Measurements from ENCODE around the gene DPH1.

DPH1 gene

DNA sequence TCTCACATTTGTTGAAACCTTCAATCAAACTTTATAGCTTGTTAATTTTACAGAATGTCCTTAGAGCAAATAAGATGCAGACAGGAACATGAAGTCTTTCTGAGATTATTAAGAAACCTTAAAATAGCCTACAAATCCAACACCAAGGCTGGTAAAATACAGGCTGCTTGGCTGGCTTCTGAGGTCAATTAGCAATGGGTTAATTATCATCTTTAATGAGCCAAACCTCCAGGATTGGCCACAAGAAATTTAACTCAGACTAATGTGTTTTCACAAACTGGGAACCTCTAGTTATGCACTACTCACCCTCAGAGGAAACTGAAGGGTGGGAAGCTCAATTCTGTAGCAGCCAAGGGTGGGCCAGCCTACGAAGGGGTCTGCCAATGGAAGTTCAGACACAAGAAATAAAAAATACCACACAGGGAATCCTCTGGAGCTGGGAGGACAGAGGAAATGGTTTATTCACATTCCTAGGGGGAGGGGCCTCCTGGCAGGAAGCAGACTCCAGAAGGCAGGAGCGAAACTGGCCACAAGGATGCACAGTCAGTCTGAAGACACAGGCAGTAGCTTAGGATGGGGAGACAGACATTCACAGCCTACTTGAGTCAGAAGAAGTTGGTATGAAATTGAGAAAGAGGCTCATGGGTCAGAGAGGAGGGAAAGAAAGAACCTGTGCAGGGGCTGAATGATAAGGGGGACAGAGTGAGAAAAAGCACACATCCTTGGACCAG is 61.0 kb downstream of the DPH1 start:
- H3K4me3 ChIP-seq (ENCODE audit: low read depth, low read length) = peak overlapping the region; percentile 47
- TF ChIP-seq, protein P1, sequence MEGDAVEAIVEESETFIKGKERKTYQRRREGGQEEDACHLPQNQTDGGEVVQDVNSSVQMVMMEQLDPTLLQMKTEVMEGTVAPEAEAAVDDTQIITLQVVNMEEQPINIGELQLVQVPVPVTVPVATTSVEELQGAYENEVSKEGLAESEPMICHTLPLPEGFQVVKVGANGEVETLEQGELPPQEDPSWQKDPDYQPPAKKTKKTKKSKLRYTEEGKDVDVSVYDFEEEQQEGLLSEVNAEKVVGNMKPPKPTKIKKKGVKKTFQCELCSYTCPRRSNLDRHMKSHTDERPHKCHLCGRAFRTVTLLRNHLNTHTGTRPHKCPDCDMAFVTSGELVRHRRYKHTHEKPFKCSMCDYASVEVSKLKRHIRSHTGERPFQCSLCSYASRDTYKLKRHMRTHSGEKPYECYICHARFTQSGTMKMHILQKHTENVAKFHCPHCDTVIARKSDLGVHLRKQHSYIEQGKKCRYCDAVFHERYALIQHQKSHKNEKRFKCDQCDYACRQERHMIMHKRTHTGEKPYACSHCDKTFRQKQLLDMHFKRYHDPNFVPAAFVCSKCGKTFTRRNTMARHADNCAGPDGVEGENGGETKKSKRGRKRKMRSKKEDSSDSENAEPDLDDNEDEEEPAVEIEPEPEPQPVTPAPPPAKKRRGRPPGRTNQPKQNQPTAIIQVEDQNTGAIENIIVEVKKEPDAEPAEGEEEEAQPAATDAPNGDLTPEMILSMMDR (IDR thresholded peaks at IDR 0.05; ENCODE audit: borderline replicate concordance, insufficient read depth, low read depth, low read length) = no peak

DNA sequence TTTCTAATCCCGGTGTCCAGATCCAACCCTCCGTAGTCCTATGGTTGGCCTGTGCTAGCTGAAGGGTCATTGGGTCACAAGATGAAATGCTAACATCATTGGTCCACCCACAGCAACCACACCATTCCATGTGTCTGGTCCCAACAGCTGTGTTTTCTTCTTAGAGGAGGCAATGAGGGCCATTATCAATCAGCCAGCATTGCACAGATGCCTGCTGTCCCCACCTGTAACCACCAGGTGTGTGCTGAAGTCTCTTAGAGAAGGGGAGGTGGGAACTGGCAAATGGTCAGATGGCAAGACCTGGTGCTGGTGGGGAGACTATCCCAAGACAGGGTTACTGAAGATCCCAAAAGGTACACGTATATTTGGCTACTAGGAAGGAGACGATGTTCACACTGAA is 62.3 kb downstream of the DPH1 start:
- H3K4me3 ChIP-seq (ENCODE audit: low read depth, low read length) = no peak overlapping the region
- TF ChIP-seq, protein P1 (IDR thresholded peaks at IDR 0.05; ENCODE audit: borderline replicate concordance, insufficient read depth, low read depth, low read length) = no peak

DNA sequence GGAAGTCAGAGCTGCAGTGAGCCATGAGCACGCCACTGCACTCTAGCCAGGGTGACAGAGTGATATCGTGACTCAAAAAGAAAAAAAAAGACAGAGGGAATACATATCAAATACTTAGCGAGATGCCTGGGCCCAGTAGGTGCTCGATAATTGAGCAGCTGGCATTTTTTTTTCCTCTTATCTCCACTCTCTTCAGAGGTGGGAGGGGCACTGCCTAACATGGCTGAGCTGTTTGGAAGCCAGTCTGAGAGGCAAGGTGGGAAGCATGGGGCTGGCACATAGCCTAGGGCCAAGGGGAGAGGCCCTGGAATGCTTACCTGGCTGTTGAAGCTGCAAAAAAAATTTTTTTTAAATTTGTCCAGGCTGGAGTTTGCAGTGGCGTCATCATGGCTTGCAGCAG is 63.4 kb downstream of the DPH1 start:
- TF ChIP-seq, protein P1 (IDR thresholded peaks at IDR 0.05; ENCODE audit: borderline replicate concordance, insufficient read depth, low read depth, low read length) = no peak
- H3K4me3 ChIP-seq (ENCODE audit: low read depth, low read length) = no peak overlapping the region
